HL-60 (cell line): ENCODE measurements around the gene CACNA1C.

Experiments
- DNase-seq, 2 experiments: peaks; one replicate each; pipeline ENCODE4 v3.0.0-alpha.2; 2010 to 2020; ENCODE audit warnings: low read depth in 1 of 2, low spot score in 1 of 2
- H3K27ac ChIP-seq: fragments of 250-450 bp; sonication (Bioruptor Pico); replicated peaks from 2 replicates; pipeline ENCODE4 v1.5.1; 2020; ENCODE audit warnings: mild to moderate bottlenecking, moderate library complexity
- H3K27me3 ChIP-seq: fragments of 250-450 bp; sonication (Bioruptor Pico); 2 replicates; pipeline ENCODE4 v1.5.1; 2021; ENCODE audit warnings: mild to moderate bottlenecking, moderate library complexity; ENCODE audit not compliant: insufficient read depth, poor library complexity, severe bottlenecking
- H3K4me3 ChIP-seq: replicated peaks from 2 replicates; pipeline ENCODE4 v1.5.1; 2011; ENCODE audit warnings: mild to moderate bottlenecking, control low read depth, low read length; ENCODE audit not compliant: insufficient read depth
- GABPA ChIP-seq: IDR thresholded peaks from 2 replicates; pipeline ENCODE4 v1.6.1; 2012; ENCODE audit warnings: low read depth
- POLR2AphosphoS5 ChIP-seq: IDR thresholded peaks from 2 replicates; pipeline ENCODE4 v1.6.1; 2012; ENCODE audit warnings: low read depth
- SPI1 ChIP-seq: IDR thresholded peaks from 2 replicates; pipeline ENCODE4 v1.6.1; 2012; ENCODE audit warnings: low read depth, mild to moderate bottlenecking, borderline replicate concordance
- TF ChIP-seq, protein P1 (sequence below): IDR thresholded peaks from one replicate; pipeline ENCODE4 v1.5.1; 2011; ENCODE audit warnings: low read length, control low read depth, inconsistent platforms; ENCODE audit not compliant: insufficient read depth
- TF ChIP-seq, protein P2 (sequence below): IDR thresholded peaks from 2 replicates; pipeline ENCODE4 v1.6.1; 2012; ENCODE audit warnings: low read depth; ENCODE audit not compliant: insufficient replicate concordance

Gene CACNA1C

DNA sequence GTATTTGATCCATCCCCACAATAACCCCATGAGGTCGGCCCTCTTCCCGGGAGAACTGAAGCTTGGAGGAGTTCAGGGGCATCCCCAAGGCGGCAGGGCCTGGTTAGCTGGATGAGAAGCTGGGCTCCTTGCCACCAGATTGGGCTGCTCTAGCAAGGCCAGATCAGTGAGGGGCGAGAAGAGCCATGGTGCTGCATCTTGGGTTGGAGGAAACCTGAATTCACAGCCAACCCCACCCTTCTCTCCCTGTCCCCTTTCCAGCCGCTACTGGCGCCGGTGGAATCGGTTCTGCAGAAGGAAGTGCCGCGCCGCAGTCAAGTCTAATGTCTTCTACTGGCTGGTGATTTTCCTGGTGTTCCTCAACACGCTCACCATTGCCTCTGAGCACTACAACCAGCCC lies 513.4 kb downstream of the CACNA1C start:
- Histone ChIP-seq H3K27ac (no peak overlapping the region), H3K4me3 (no peak overlapping the region), H3K27me3 (no peaks in the 10 kb centered on the region)
- no peak for DNase-seq
- TF ChIP-seq, protein P1, sequence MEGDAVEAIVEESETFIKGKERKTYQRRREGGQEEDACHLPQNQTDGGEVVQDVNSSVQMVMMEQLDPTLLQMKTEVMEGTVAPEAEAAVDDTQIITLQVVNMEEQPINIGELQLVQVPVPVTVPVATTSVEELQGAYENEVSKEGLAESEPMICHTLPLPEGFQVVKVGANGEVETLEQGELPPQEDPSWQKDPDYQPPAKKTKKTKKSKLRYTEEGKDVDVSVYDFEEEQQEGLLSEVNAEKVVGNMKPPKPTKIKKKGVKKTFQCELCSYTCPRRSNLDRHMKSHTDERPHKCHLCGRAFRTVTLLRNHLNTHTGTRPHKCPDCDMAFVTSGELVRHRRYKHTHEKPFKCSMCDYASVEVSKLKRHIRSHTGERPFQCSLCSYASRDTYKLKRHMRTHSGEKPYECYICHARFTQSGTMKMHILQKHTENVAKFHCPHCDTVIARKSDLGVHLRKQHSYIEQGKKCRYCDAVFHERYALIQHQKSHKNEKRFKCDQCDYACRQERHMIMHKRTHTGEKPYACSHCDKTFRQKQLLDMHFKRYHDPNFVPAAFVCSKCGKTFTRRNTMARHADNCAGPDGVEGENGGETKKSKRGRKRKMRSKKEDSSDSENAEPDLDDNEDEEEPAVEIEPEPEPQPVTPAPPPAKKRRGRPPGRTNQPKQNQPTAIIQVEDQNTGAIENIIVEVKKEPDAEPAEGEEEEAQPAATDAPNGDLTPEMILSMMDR: no peak
- TF ChIP-seq POLR2AphosphoS5: no peak
- TF ChIP-seq, protein P2, sequence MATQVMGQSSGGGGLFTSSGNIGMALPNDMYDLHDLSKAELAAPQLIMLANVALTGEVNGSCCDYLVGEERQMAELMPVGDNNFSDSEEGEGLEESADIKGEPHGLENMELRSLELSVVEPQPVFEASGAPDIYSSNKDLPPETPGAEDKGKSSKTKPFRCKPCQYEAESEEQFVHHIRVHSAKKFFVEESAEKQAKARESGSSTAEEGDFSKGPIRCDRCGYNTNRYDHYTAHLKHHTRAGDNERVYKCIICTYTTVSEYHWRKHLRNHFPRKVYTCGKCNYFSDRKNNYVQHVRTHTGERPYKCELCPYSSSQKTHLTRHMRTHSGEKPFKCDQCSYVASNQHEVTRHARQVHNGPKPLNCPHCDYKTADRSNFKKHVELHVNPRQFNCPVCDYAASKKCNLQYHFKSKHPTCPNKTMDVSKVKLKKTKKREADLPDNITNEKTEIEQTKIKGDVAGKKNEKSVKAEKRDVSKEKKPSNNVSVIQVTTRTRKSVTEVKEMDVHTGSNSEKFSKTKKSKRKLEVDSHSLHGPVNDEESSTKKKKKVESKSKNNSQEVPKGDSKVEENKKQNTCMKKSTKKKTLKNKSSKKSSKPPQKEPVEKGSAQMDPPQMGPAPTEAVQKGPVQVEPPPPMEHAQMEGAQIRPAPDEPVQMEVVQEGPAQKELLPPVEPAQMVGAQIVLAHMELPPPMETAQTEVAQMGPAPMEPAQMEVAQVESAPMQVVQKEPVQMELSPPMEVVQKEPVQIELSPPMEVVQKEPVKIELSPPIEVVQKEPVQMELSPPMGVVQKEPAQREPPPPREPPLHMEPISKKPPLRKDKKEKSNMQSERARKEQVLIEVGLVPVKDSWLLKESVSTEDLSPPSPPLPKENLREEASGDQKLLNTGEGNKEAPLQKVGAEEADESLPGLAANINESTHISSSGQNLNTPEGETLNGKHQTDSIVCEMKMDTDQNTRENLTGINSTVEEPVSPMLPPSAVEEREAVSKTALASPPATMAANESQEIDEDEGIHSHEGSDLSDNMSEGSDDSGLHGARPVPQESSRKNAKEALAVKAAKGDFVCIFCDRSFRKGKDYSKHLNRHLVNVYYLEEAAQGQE: no peak

DNA sequence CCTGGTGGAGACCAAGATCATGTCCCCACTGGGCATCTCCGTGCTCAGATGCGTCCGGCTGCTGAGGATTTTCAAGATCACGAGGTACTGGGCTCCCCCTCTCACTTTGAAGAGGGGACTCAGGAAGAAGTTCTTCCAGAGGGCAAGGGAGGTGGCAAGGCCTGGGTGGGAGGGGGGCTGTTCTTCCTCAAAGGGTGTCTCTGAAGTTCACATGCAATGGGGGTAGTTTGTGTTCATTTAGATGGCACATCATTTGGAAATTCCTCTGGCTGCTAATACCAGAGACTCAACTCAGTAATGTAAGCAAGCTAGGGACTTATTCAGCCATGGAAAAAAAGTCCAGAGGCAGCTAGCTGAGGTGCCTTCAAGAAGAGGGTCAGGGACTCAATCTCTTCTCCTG lies 514.9 kb downstream of the CACNA1C start:
- TF ChIP-seq, protein P1: no peak
- TF ChIP-seq SPI1 (no peak), POLR2AphosphoS5 (no peak)
- TF ChIP-seq, protein P2: no peak
- no peak overlapping the region for H3K27ac ChIP-seq
- H3K27me3 ChIP-seq: no peaks in the 10 kb centered on the region
- H3K4me3 ChIP-seq: no peak overlapping the region
- DNase-seq: no peak

DNA sequence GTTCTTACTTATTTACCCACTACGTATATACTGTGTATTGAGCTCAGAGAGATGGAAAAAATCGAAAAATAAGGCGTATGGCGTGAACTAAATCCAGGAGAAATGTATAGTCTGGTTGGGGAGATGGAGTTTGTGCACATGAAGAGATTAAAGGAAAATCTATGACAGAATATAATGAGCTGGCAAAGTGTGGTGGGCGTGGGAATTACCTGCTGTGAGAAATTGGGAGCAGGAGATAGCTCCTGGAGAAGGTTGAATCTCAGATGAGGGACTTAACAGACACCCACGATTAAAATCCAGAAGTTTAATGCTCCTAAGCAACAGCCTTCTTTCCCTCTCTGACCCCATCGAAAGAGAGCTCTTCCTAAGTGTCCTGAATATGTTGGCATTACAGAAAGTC lies 517.8 kb downstream of the CACNA1C start:
- Histone ChIP-seq H3K27me3 (no peaks in the 10 kb centered on the region), H3K4me3 (no peak overlapping the region), H3K27ac (no peak overlapping the region)
- no peak for DNase-seq
- TF ChIP-seq, protein P1: no peak
- TF ChIP-seq GABPA: no peak
- TF ChIP-seq POLR2AphosphoS5: no peak
- TF ChIP-seq SPI1: no peak
- TF ChIP-seq, protein P2: no peak
